SW 1271 (cell line): ENCODE measurements around the gene ARIH1.

Source experiments
- DNase-seq, 2 experiments: peaks; one replicate each; lab custom pipeline; 2025; lab: John Stamatoyannopoulos, UW

ARIH1 gene

GRCh38 chr15:72487070-72487797, 13.1 kb downstream of the ARIH1 start:
- peak in 1 of 2 experiments; percentile 11 for DNase-seq

GRCh38 chr15:72488558-72488957, 14.4 kb downstream of the ARIH1 start:
- DNase-seq = no peak

GRCh38 chr15:72489943-72490554, 15.9 kb downstream of the ARIH1 start:
- DNase-seq = no peak

DNA sequence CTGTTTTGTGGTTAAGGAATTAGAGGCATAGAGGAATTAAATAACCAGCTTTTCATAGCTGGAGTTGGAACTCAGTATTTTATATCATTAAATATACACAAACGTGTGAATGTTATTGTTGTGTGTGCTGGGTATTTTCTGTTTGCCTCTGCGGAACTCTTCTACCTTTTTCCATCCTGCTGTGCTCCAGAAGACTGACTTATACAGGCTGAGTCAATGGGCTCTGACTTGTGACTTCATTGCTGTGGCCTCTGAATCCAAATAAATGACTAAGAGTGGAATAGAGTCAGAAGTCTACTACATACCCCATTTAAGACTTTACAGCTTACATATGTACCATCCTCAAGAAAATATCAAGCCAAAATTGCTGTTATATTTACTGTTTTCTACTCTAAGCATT, 17.6 kb downstream of the ARIH1 start:
- peak in 1 of 2 experiments; percentile 36 for DNase-seq

DNA sequence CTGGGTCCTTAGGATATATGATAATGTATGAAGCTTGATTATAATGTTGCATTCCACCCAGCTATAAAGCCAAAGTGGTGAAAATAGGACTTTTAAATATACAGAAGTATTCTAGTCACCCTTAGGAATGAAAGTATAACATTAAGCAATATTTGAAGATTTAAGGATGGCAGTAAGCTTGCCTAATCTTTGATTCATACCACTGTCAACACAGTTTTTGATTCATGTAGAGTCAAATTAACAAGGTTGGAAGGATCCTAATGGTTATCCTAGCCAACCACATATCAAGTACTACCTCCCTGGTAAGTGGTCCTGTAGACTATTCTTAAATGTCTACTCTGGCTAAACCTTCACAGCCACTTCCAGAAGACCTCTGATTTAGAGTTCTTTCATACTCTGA, 18.6 kb downstream of the ARIH1 start:
- no peak for DNase-seq

DNA sequence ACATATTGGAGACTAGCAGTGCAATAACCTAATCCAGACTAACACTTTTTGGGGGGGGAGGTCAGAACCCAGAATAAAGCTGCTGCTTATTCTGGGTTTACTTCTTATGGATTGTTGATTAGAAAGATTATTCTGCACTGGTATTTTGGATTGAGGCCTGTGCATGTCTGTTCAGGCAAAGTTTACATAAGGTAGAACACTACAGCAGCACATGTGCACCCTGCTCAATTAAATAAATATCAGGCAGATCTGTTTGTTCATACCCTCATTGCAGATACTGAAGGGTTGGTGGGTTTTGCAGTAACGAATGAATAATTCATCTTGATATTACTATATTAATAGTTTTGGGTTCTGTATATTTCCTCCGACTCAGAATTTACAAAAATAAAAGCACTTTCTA, 19.1 kb downstream of the ARIH1 start:
- no peak for DNase-seq

- no peak for DNase-seq
Observed at GRCh38 chr15:72495007-72495406, 20.9 kb downstream of the ARIH1 start.

DNA sequence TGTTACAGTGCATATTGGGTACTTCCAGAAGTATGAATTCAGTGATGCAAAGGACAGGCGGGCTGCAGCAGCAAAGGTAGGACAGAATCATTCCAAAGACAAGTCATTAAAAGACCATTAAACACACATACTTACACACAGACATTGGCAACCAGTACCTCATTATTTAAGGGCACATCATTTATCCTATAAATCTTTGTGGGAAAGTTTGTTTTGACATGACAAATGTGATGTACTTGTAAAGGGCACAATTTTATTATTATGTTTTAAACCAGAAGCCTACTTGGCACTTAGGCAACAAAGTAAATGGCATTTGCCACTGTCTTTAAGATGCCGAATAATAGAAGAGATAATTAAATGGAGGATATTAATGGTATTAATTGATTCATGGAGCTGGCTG, 22.7 kb downstream of the ARIH1 start:
- no peak for DNase-seq

- no peak for DNase-seq
Observed at GRCh38 chr15:72497402-72497801, 23.3 kb downstream of the ARIH1 start.

DNA sequence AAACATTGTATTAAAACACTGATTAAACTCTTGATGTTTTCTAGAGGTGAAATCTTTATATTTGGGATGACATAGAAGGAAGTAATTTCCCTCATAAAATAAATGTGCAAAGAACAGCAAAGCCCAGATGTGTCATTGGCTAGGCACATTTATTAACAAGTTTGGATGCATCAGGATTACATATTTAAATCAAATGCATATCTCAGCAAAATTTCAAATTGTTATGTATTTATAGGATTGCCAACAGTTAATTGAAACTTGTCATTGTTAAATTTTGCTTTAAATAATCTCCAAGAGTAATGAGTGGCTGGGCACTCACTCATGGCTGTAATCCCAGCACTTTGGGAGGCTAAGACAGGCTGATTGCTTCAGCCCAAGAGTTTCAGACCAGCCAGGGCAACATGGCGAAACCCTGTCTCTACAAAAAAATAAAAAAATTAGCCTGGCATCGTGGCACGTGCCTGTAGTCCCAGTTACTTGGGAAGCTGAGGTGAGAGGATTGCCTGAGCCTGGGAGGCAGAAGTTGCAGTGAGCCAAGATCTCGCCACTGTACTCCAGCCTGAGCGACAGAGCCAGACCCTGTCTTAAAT, 28.2 kb downstream of the ARIH1 start:
- DNase-seq = no peak

- DNase-seq = no peak
Observed at GRCh38 chr15:72503147-72503546, 29.0 kb downstream of the ARIH1 start.

DNA sequence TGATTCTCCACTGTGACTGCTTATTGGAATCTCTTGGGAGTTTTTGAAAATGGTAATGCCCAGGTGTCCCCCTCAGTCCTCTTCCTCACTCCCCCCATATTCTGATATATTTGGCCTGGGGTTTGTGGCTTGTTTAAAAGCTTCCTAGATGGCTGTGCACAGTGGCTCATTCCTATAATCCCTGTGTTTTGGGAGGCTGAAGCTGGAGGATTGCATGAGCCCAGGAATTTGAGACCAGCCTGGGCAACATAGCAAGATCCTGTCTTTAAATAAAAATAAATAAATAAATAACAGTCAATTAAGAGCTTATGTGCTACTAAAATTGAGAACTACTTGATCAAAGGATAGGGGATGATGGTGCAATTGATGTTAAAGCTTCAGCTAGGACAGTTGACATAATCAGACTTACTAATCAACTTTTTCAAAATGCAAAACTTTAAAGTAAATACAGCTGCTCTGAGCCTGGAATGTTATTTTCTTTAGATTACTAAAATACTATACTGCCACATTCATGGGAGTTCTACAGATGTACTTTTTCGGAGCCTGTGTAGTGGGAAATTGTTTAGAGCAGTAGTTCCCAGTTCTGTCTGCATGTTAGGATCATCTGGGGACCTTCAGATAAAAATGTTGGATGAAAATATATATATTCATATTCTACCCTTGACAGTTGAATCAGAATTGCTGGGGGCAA, 33.4 kb downstream of the ARIH1 start:
- no peak for DNase-seq

GRCh38 chr15:72509484-72509883, 35.4 kb downstream of the ARIH1 start:
- DNase-seq = no peak

DNA sequence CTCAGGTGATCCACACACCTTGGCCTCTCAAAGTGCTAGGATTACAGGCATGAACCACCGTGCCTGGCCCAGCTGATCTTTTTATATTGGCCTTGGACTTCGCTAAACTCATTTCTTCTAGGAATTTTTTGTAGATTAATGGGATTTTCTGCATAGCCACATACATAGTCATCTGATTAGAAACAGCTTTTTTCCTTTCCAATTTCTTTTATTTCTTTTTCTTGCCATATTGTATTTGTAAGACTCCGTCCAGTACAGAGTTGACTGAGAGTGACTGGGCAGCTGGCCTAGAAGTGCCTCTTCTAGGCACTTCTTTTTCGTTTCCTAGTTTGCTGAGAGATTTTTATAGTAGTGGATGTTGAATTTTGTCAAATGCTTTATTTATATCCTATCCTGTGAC, 37.4 kb downstream of the ARIH1 start:
- DNase-seq = no peak

- DNase-seq = no peak
Observed at GRCh38 chr15:72515591-72516389, 41.7 kb downstream of the ARIH1 start.

DNA sequence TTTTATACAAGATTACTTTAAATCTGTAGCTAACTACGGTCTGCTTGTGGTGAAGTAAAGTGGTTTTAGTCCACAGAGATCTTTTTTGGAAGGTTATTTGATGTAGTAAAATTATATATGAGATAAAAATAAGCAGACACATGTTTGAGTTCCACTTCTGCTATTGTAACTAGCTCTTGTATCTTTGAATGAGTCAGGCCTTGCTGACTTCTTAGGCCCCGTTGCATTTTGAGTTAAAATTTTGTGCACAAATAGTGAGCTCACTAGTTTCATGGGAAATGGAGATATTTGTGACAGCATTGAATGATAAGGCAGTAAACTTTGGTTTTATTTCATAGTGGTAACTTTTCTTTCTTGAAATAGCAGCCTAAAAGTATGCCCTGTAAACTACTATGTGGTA, 42.6 kb downstream of the ARIH1 start:
- no peak for DNase-seq

DNA sequence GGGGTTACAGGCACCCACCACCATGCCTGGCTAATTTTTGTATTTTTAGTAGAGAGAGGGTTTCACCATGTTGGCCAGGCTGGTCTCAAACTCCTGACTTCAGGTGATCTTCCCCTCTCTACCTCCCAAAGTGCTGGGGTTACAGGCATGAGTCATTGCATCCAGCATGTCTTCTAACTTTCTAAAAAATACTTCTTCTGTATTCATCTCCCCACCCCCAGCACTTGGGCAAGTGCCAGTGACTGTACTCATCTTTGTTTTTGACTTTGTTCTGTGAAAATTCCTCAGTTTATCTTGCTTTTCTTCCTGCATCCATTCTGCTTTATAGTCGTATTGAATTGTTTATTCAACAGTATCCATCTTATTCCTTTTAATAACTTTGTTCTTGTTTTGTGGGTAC, 47.6 kb downstream of the ARIH1 start:
- no peak for DNase-seq

DNA sequence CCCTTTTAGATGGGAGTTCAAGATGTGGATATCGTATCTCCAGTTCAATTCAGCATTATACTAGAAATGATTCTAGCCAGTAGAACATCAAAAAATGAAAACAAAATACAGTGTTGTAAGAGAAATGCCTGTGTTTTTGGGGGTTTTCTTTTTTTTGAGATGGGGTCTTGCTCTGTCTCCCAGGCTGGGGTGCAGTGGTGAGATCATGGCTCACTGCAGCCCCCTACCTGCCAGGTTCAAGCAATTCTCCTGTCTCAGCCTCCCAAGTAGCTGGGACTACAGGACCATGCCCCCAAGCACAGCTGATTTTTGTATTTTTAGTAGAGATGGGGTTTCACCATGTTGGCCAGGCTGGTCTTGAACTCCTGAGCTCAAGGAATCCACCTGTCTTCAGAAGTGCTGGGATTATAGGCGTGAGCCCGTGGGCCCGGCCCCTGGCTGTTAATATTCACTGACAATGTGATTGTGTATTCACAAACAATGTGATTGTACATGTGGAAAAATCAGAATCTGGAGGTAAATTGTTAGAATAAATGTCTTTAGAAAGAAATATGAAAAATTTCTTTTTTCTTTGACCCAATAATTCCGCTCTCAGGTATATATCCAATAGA, 59.0 kb downstream of the ARIH1 start:
- DNase-seq = no peak

DNA sequence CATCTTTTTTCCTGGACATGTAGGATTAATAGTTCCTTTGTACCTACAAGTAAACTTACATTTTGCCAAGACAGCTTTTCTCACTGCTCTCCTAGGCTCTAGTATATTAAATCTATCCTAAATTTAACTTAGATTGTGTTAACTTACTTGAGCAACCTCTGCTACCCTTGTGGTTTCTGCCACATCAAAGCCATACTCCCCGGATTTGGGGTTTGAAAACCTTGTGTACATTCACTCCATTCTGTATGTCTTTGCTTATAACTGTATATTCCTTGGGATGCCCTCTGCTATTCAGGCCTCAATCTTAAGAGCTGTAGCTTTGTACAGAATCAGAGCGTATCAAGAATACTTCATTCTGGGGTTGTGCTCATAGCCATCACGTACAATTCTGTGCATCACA, 60.4 kb downstream of the ARIH1 start:
- DNase-seq = no peak

GRCh38 chr15:72535911-72536310, 61.8 kb downstream of the ARIH1 start:
- DNase-seq = no peak

DNA sequence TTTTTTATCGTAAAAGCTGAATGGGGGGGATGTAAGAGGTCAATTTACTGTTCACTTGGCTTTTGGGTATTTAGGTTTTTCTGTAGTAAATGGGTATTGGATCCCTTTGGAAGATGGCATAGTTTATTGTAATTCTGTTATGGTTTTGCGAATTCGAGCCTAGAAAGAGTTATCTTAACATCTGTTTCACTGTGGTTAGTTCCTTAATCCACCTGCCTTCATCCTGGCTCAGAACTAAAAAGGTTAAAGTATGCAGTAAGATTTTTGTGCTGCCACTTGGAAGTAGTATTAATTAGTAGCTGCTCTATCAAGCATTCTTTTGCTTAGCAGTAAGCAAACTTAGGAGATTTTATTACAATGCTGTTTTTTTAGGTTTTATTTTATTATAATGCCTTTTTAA, 62.4 kb downstream of the ARIH1 start:
- DNase-seq = no peak

GRCh38 chr15:72538931-72539330, 64.8 kb downstream of the ARIH1 start:
- DNase-seq = no peak
